CD4-positive, CD25-positive, alpha-beta regulatory T cell (primary cell): Measurements from ENCODE around the gene DEPDC1B. TPM values are rescaled to one million over a fixed set of nuclear protein-coding genes. Genes with fewer than 3 reads are reported as not detected.
A peak's percentile ranks its signal among the peaks of the same experiment; 100 is the strongest.
"Not testable (repeated sequence)": the region's sequence is repeated elsewhere in the genome, so short reads cannot be mapped to it uniquely, and the experiment has no call there.

Experiments used
- ATAC-seq, 2 donors: fragments of 150-1000 bp; cut with Tn5 transposase; one replicate each; pipeline ENCODE4 v1.10.0; 2021; ENCODE audit warnings: low read depth in 2 of 2, moderate number of reproducible peaks in 2 of 2, moderate library complexity in 1 of 2
- DNase-seq, 3 donors: peaks; one replicate each; pipeline versions ENCODE4 v3.0.0 to v3.0.0-alpha.2; 2012 to 2022; ENCODE audit warnings: mixed read lengths in 1 of 3
- H3K27ac ChIP-seq: one replicate; pipeline ENCODE4 v1.7.0; 2013; ENCODE audit warnings: mild to moderate bottlenecking, low read length; ENCODE audit not compliant: insufficient read depth, poor library complexity, severe bottlenecking
- H3K27me3 ChIP-seq: one replicate; pipeline ENCODE4 v1.7.0; 2013; ENCODE audit warnings: low read length; ENCODE audit not compliant: control insufficient read depth, insufficient read depth
- H3K36me3 ChIP-seq: one replicate; pipeline ENCODE4 v1.7.0; 2013; ENCODE audit warnings: mild to moderate bottlenecking, low read length, moderate library complexity; ENCODE audit not compliant: control insufficient read depth, insufficient read depth
- H3K4me1 ChIP-seq: 2 replicates; pipeline ENCODE4 v1.7.0; 2013; ENCODE audit warnings: mild to moderate bottlenecking, low read length; ENCODE audit not compliant: insufficient read depth, control insufficient read depth, poor library complexity, severe bottlenecking
- H3K4me3 ChIP-seq: one replicate; pipeline ENCODE4 v1.7.0; 2013; ENCODE audit warnings: low read depth, mild to moderate bottlenecking, low read length, moderate library complexity
- H3K9me3 ChIP-seq, 2 experiments: 1 replicate in 1 of 2; 2 replicates in 1 of 2; pipeline ENCODE4 v1.7.0; 2013; ENCODE audit warnings: low read length in 2 of 2, mild to moderate bottlenecking in 1 of 2, moderate library complexity in 1 of 2; ENCODE audit not compliant: control insufficient read depth in 2 of 2
- H3K27ac Mint-ChIP-seq, 3 donors: one replicate each; pipeline ENCODE4 v1.8.0; 2020 to 2022; ENCODE audit warnings: mild to moderate bottlenecking in 3 of 3, mixed read lengths in 3 of 3, moderate library complexity in 2 of 3
- H3K27me3 Mint-ChIP-seq: one replicate; pipeline ENCODE4 v1.8.0; 2022; ENCODE audit warnings: mild to moderate bottlenecking, mixed read lengths
- H3K36me3 Mint-ChIP-seq: one replicate; pipeline ENCODE4 v1.8.0; 2020; ENCODE audit warnings: mixed read lengths
- H3K4me1 Mint-ChIP-seq, 4 donors: one replicate each; pipeline ENCODE4 v1.8.0; 2020 to 2022; ENCODE audit warnings: mixed read lengths in 4 of 4, mild to moderate bottlenecking in 1 of 4
- H3K4me3 Mint-ChIP-seq, 4 donors: one replicate each; pipeline ENCODE4 v1.8.0; 2020 to 2022; ENCODE audit warnings: mild to moderate bottlenecking in 4 of 4, mixed read lengths in 4 of 4, moderate library complexity in 3 of 4
- H3K9me3 Mint-ChIP-seq, 7 donors: one replicate each; pipeline ENCODE4 v1.8.0; 2020 to 2022; ENCODE audit warnings: mixed read lengths in 7 of 7, mild to moderate bottlenecking in 3 of 7, moderate library complexity in 2 of 7
- polyA plus RNA-seq, 4 donors: library from polyadenylated mRNA; unstranded; fragments of 300-500 nt; fragmentation: Illumina TruSeq; gene quantifications; one replicate each; pipeline ENCODE4 v1.2.3, GENCODE V29; 2021
- total RNA-seq: library from RNA; stranded (reverse); gene quantifications from one replicate; pipeline ENCODE4 v1.2.3, GENCODE V29; 2022

The DEPDC1B gene
- total and polyA plus RNA-seq, 5 donors from 2014 or later, result 0.83 to 4.3 (median 2.0) TPM

DNA sequence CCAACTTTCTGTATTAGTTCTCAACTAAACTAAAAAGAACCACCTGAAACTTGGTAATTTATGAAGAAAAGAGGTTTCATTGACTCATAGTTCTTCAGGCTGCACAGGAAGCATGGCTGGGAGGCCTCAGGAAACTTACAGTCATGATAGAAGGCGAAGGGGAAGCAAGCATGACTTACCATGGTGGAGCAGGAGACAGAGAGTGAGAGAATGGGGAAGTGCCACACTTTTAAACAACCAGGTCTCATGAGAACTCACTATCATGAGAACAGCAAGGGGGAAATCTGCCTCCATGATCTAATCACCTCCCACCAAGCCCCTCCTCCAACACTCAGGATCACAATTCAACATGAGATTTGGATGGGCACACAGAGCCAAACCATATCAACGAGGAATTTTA is 123.5 kb downstream of the DEPDC1B start:
- peaks cover 0 to 12% (median 8%) of the 10 kb centered on the region in 7 donors for H3K9me3 Mint-ChIP-seq
- no peak for ATAC-seq
- no peak overlapping the region for H3K27ac Mint-ChIP-seq
- H3K27me3 Mint-ChIP-seq, result no peaks in the 10 kb centered on the region
- DNase-seq, result no peak
- H3K4me3 ChIP-seq, result no peak overlapping the region
- H3K9me3 ChIP-seq, result no peaks in the 10 kb centered on the region
- H3K36me3 Mint-ChIP-seq, result no peaks in the 10 kb centered on the region
- no peaks in the 10 kb centered on the region for H3K4me1 Mint-ChIP-seq
- H3K27ac ChIP-seq, result no peak overlapping the region
- no peak overlapping the region for H3K4me3 Mint-ChIP-seq
- no peaks in the 10 kb centered on the region for H3K4me1 ChIP-seq
- no peaks in the 10 kb centered on the region for H3K27me3 ChIP-seq
- H3K36me3 ChIP-seq, result no peaks in the 10 kb centered on the region

- no peaks in the 10 kb centered on the region for H3K27me3 ChIP-seq
- H3K9me3 Mint-ChIP-seq, result peaks cover 3 to 9% (median 6%) of the 10 kb centered on the region in 7 donors
- no peaks in the 10 kb centered on the region for H3K36me3 ChIP-seq
- no peaks in the 10 kb centered on the region for H3K4me1 Mint-ChIP-seq
- DNase-seq (no peak), ATAC-seq (no peak)
- H3K27ac ChIP-seq, result no peak overlapping the region
- H3K27me3 Mint-ChIP-seq, result no peaks in the 10 kb centered on the region
- no peaks in the 10 kb centered on the region for H3K36me3 Mint-ChIP-seq
- no peak overlapping the region for H3K4me3 ChIP-seq
- H3K27ac Mint-ChIP-seq, result no peak overlapping the region
- no peaks in the 10 kb centered on the region for H3K4me1 ChIP-seq
- no peak overlapping the region for H3K4me3 Mint-ChIP-seq
- peaks cover 0 to 9% of the 10 kb centered on the region in 2 experiments for H3K9me3 ChIP-seq
Measured at GRCh38 chr5:60568646-60569045, 131.3 kb downstream of the DEPDC1B start.

DNA sequence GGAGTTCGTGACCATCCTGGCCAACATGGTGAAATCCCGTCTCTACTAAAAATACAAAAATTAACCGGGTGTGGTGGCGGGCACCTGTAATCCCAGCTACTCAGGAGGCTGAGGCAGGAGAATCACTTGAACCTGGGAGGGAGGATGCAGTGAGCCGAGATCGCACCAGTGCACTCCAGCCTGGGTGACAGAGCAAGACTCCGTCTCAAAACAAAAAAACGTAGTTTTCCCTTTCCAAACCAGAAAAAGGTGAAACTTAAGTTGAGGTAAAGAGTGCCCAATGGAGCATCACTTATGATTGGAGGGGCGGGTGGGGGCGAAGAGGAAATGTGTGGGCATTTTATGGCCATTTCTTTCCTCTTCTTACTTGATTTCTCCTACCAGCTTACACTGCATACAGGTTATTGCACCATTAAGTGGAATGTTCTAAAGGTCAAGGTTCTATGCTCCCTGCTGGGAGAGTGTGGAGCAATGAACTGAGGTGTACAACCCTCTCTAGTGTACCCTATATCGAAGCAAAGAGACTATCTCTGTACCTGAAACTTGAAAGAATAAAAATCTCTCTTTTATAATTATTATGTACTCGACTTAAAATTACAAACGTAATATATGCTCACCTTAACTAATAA is 136.2 kb downstream of the DEPDC1B start:
- H3K4me1 Mint-ChIP-seq, result no peaks in the 10 kb centered on the region
- Histone ChIP-seq H3K27me3 (no peaks in the 10 kb centered on the region), H3K9me3 (peaks cover 0 to 6% of the 10 kb centered on the region in 2 experiments), H3K27ac (no peak overlapping the region), H3K4me1 (no peaks in the 10 kb centered on the region), H3K36me3 (no peaks in the 10 kb centered on the region), H3K4me3 (no peak overlapping the region)
- no peak overlapping the region for H3K4me3 Mint-ChIP-seq
- H3K36me3 Mint-ChIP-seq, result no peaks in the 10 kb centered on the region
- no peak overlapping the region for H3K27ac Mint-ChIP-seq
- ATAC-seq (no peak), DNase-seq (no peak)
- peaks cover 3 to 9% (median 7%) of the 10 kb centered on the region in 7 donors for H3K9me3 Mint-ChIP-seq
- no peaks in the 10 kb centered on the region for H3K27me3 Mint-ChIP-seq

DNA sequence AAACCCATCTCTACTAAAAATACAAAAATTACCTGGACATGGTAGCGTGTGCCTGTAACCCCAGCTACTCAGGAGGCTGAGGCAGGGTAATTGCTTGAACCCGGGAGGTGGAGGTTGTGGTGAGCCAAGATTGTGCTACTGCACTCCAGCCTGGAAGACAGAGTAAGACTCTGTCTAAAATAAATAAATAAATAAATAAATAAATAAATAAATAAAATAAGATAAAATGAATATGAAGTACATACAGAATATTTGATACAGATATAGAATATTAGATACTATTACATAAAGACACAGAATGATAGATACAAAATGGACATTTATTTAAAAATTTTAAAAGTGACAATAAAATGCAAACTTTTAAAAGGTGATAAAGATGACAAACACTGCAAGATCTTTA is 146.7 kb downstream of the DEPDC1B start:
- not testable (repeated sequence) for H3K27me3 ChIP-seq, DNase-seq, H3K4me3 ChIP-seq, H3K9me3 ChIP-seq, H3K4me1 ChIP-seq, H3K36me3 ChIP-seq, H3K4me1 Mint-ChIP-seq, H3K4me3 Mint-ChIP-seq, ATAC-seq, H3K27ac Mint-ChIP-seq, H3K36me3 Mint-ChIP-seq, H3K27ac ChIP-seq, H3K27me3 Mint-ChIP-seq, H3K9me3 Mint-ChIP-seq

DNA sequence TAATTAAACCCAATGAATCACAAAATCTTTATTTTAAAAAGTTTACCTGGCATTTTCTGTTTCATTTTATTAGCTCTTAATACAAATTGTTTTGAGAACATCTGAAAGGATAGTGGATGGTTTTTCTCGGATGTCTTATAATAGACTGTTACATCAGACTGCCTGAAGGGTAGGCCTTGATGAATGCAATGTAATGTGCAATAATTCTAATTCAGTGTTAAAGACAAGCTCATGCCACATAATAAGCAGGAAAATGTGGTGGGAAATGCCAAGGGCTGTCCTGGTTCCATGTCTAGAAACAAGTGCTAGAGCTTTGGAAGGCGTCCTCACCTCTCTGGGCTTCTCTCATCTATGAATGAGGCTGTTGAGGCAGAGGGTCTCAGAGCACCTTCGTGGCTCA is 148.1 kb downstream of the DEPDC1B start:
- Mint-ChIP-seq H3K27ac (peak overlapping the region in 1 of 3 donors; percentile 20), H3K4me1 (no peaks in the 10 kb centered on the region), H3K9me3 (peaks cover 0 to 5% (median 3%) of the 10 kb centered on the region in 7 donors)

DNA sequence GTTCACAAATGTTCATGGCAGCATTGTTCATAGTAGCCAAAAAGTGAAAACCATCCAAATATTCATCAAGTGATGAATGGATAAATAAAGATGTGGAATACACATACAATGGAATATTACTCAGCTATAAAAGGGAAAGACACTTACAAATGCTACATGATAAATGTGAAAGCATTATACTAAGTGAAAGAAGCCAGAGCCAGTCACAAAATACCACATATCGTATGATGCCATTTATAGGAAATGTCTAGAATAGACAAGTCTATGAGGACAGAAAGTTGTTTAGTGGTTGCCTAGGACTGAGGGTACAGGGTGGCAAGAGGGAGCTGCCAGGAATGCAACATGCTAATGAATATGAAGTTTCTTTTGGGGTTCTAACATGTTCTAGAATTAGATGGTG is 148.7 kb downstream of the DEPDC1B start:
- Mint-ChIP-seq H3K27ac (no peak overlapping the region), H3K27me3 (no peaks in the 10 kb centered on the region), H3K4me1 (no peaks in the 10 kb centered on the region)

More for the DNA sequence above, 148.1 kb downstream of the DEPDC1B start:
- Mint-ChIP-seq H3K27me3 (no peaks in the 10 kb centered on the region), H3K4me3 (no peak overlapping the region), H3K36me3 (no peaks in the 10 kb centered on the region)
- H3K4me1 ChIP-seq, result no peaks in the 10 kb centered on the region
- no peak overlapping the region for H3K4me3 ChIP-seq
- no peaks in the 10 kb centered on the region for H3K9me3 ChIP-seq
- peaks cover 3% of the 10 kb centered on the region for H3K27me3 ChIP-seq
- no peak overlapping the region for H3K27ac ChIP-seq
- DNase-seq (no peak), ATAC-seq (no peak)
- H3K36me3 ChIP-seq, result no peaks in the 10 kb centered on the region

GRCh38 chr5:60550311-60550710 is 149.7 kb downstream of the DEPDC1B start:
- no peak overlapping the region for H3K4me3 ChIP-seq
- H3K27me3 ChIP-seq, result peaks cover 3% of the 10 kb centered on the region
- H3K9me3 ChIP-seq, result no peaks in the 10 kb centered on the region
- DNase-seq, result no peak
- Mint-ChIP-seq H3K36me3 (no peaks in the 10 kb centered on the region), H3K4me1 (no peaks in the 10 kb centered on the region), H3K27ac (no peak overlapping the region), H3K4me3 (no peak overlapping the region), H3K27me3 (no peaks in the 10 kb centered on the region), H3K9me3 (peaks cover 0 to 5% (median 2%) of the 10 kb centered on the region in 7 donors)
- no peak for ATAC-seq
- no peak overlapping the region for H3K27ac ChIP-seq
- H3K36me3 ChIP-seq, result no peaks in the 10 kb centered on the region
- H3K4me1 ChIP-seq, result no peaks in the 10 kb centered on the region

More for the DNA sequence above, 148.7 kb downstream of the DEPDC1B start:
- H3K4me3 ChIP-seq, result no peak overlapping the region
- no peaks in the 10 kb centered on the region for H3K36me3 ChIP-seq
- H3K9me3 ChIP-seq, result no peaks in the 10 kb centered on the region
- H3K4me1 ChIP-seq, result no peaks in the 10 kb centered on the region
- H3K4me3 Mint-ChIP-seq, result no peak overlapping the region
- DNase-seq, result no peak
- no peaks in the 10 kb centered on the region for H3K36me3 Mint-ChIP-seq
- H3K27me3 ChIP-seq, result peaks cover 3% of the 10 kb centered on the region
- no peak for ATAC-seq
- H3K9me3 Mint-ChIP-seq, result peaks cover 0 to 5% (median 2%) of the 10 kb centered on the region in 7 donors
- H3K27ac ChIP-seq, result no peak overlapping the region

GRCh38 chr5:60549841-60550240 is 150.1 kb downstream of the DEPDC1B start:
- no peaks in the 10 kb centered on the region for H3K4me1 ChIP-seq
- no peak overlapping the region for H3K4me3 ChIP-seq
- Mint-ChIP-seq H3K27me3 (no peaks in the 10 kb centered on the region), H3K27ac (no peak overlapping the region), H3K36me3 (no peaks in the 10 kb centered on the region), H3K4me3 (no peak overlapping the region), H3K4me1 (no peaks in the 10 kb centered on the region), H3K9me3 (peaks cover 0 to 3% (median 0%) of the 10 kb centered on the region in 7 donors)
- no peaks in the 10 kb centered on the region for H3K36me3 ChIP-seq
- ATAC-seq (no peak), DNase-seq (no peak)
- H3K27me3 ChIP-seq, result peaks cover 3% of the 10 kb centered on the region
- H3K9me3 ChIP-seq, result no peaks in the 10 kb centered on the region
- H3K27ac ChIP-seq, result no peak overlapping the region
